ENCODE measurements around the gene RAB10.

- TF ChIP-seq ZNF274 (IDR thresholded peaks at IDR 0.05; ENCODE audit: low read depth, low read length), result no peak
- no peak for TF ChIP-seq YY1 (IDR thresholded peaks at IDR 0.05; ENCODE audit: insufficient read depth, insufficient read length)
- TF ChIP-seq SUZ12 (IDR thresholded peaks at IDR 0.05; ENCODE audit: extremely low read depth, insufficient read depth, insufficient read length), result no peak
These were observed 141.0 kb downstream of the RAB10 start for GRCh38 chr2:26174691-26175465.

Measured in NT2/D1 (cell line).